HFFc6 (cell line): ENCODE results near the gene SLC22A4. TPM values are rescaled to one million over a fixed set of nuclear protein-coding genes. Genes with fewer than 3 reads are reported as not detected.
A peak's percentile ranks its signal among the peaks of the same experiment; 100 is the strongest.

ENCODE experiments used
- DNase-seq: peaks from one replicate; pipeline ENCODE4 v3.0.0-alpha.2; 2018
- H3K27ac Mint-ChIP-seq: 2 replicates; pipeline ENCODE4 v1.8.0; 2020; ENCODE audit warnings: mild to moderate bottlenecking, mixed read lengths
- H3K27me3 Mint-ChIP-seq: 2 replicates; pipeline ENCODE4 v1.8.0; 2021; ENCODE audit warnings: mild to moderate bottlenecking, moderate library complexity, mixed read lengths; ENCODE audit not compliant: insufficient read depth
- H3K36me3 Mint-ChIP-seq: 2 replicates; pipeline ENCODE4 v1.8.0; 2021; ENCODE audit warnings: low read depth, mixed read lengths
- H3K4me1 Mint-ChIP-seq: 2 replicates; pipeline ENCODE4 v1.8.0; 2020; ENCODE audit warnings: low read depth, mixed read lengths
- H3K4me3 Mint-ChIP-seq: 2 replicates; pipeline ENCODE4 v1.8.0; 2020; ENCODE audit warnings: mild to moderate bottlenecking, moderate library complexity, mixed read lengths
- H3K9me3 Mint-ChIP-seq: 2 replicates; pipeline ENCODE4 v1.8.0; 2020; ENCODE audit warnings: mild to moderate bottlenecking, mixed read lengths
- CTCF ChIP-seq: fragments of 200-600 bp; sonication (generic); IDR thresholded peaks from 2 replicates; pipeline ENCODE4 v1.5.0; 2021; ENCODE audit warnings: antibody characterized with exemption, mild to moderate bottlenecking
- total RNA-seq, 6 experiments: library from RNA; stranded (reverse); fragmentation: NEBNext Ultra II Directional; extraction: Animal tissue kit (Norgen Biotek cat#: 25700); gene quantifications; 2 replicates in 1 of 6; 3 replicates in 5 of 6; pipeline ENCODE4 v1.2.3, GENCODE V29; 2021

SLC22A4 gene
- total RNA-seq, 6 experiments from 2014 or later = 10.8 to 12.6 (median 11.4) TPM

GRCh38 chr5:132271251-132272246, 22.6 kb upstream of the SLC22A4 start:
- Mint-ChIP-seq H3K4me3 (no peak overlapping the region), H3K36me3 (no peaks in the 10 kb centered on the region), H3K4me1 (peaks cover 38% of the 10 kb centered on the region), H3K27ac (no peak overlapping the region), H3K27me3 (peaks cover 4% of the 10 kb centered on the region), H3K9me3 (no peaks in the 10 kb centered on the region)
- TF ChIP-seq CTCF = no peak
- DNase-seq = no peak

GRCh38 chr5:132272311-132273210, 21.6 kb upstream of the SLC22A4 start:
- Mint-ChIP-seq H3K36me3 (no peaks in the 10 kb centered on the region), H3K4me3 (peak overlapping the region; percentile 45; the same call in 1 of the 2 replicates), H3K9me3 (no peaks in the 10 kb centered on the region), H3K27ac (peak overlapping the region; percentile 54; the same call in 1 of the 2 replicates), H3K4me1 (peaks cover 28% of the 10 kb centered on the region), H3K27me3 (peaks cover 4% of the 10 kb centered on the region)
- TF ChIP-seq CTCF = peak; percentile 96
- DNase-seq = peak; percentile 30

- DNase-seq = no peak
- H3K4me3 Mint-ChIP-seq = no peak overlapping the region
- H3K9me3 Mint-ChIP-seq = no peaks in the 10 kb centered on the region
- no peak overlapping the region for H3K27ac Mint-ChIP-seq
- peaks cover 4% of the 10 kb centered on the region for H3K27me3 Mint-ChIP-seq
- TF ChIP-seq CTCF = no peak
- H3K36me3 Mint-ChIP-seq = no peaks in the 10 kb centered on the region
- H3K4me1 Mint-ChIP-seq = peaks cover 23% of the 10 kb centered on the region
These were observed 20.6 kb upstream of the SLC22A4 start for GRCh38 chr5:132273631-132274030.

GRCh38 chr5:132274050-132274792, 20.0 kb upstream of the SLC22A4 start:
- no peak for DNase-seq
- H3K36me3 Mint-ChIP-seq = no peaks in the 10 kb centered on the region
- H3K4me3 Mint-ChIP-seq = no peak overlapping the region
- peaks cover 4% of the 10 kb centered on the region for H3K27me3 Mint-ChIP-seq
- H3K4me1 Mint-ChIP-seq = peaks cover 17% of the 10 kb centered on the region
- no peak overlapping the region for H3K27ac Mint-ChIP-seq
- H3K9me3 Mint-ChIP-seq = no peaks in the 10 kb centered on the region
- no peak for TF ChIP-seq CTCF
